Cardiac muscle cell (in vitro differentiated cells and primary cell): ENCODE data around the gene TMUB2. TPM values are rescaled to one million over a fixed set of nuclear protein-coding genes. Genes with fewer than 3 reads are reported as not detected.

ENCODE experiments used
- DNase-seq, 2 donors: peaks; one replicate each; pipeline versions ENCODE4 v3.0.0 to v3.0.0-alpha.2; 2010 to 2017; ENCODE audit warnings: low read depth in 1 of 2, low spot score in 1 of 2
- H3K27ac ChIP-seq: fragments of 200-600 bp; sonication (generic); 2 replicates; pipeline ENCODE4 v1.5.1; 2016
- H3K27me3 ChIP-seq: fragments of 200-600 bp; sonication (generic); 2 replicates; pipeline ENCODE4 v1.6.0; 2016; ENCODE audit warnings: control low read depth
- H3K36me3 ChIP-seq: fragments of 200-600 bp; sonication (generic); 2 replicates; pipeline ENCODE4 v1.5.1; 2016; ENCODE audit warnings: control low read depth
- H3K4me1 ChIP-seq: fragments of 200-600 bp; sonication (generic); 2 replicates; pipeline ENCODE4 v1.8.1; 2017; ENCODE audit warnings: low read depth, mild to moderate bottlenecking, mixed run types
- H3K4me3 ChIP-seq: fragments of 200-600 bp; sonication (generic); 2 replicates; pipeline ENCODE4 v1.5.1; 2016; ENCODE audit warnings: mild to moderate bottlenecking
- H3K9me3 ChIP-seq: fragments of 200-600 bp; sonication (generic); 2 replicates; pipeline ENCODE4 v1.5.1; 2017; ENCODE audit warnings: low read depth, mild to moderate bottlenecking, control low read depth
- polyA plus RNA-seq: library from polyadenylated mRNA; unstranded; fragments of >200 nt; fragmentation: Nextera tagmentation; extraction: Ambion mirVana; gene quantifications from 2 replicates; pipeline ENCODE4 v1.2.1, GENCODE V29; 2016
- total RNA-seq: library from RNA; depleted of rRNA; stranded (reverse); fragments of >200 nt; gene quantifications from 2 replicates; pipeline ENCODE4 v1.2.3, GENCODE V29; 2016
- TF ChIP-seq, protein P1 (sequence below): IDR thresholded peaks from 2 replicates; pipeline ENCODE4 v1.5.1; 2012; ENCODE audit warnings: low read depth, mild to moderate bottlenecking, low read length

The TMUB2 gene
- total and polyA plus RNA-seq, 2 experiments from 2014 or later, result 40.5 to 43.9 TPM

DNA sequence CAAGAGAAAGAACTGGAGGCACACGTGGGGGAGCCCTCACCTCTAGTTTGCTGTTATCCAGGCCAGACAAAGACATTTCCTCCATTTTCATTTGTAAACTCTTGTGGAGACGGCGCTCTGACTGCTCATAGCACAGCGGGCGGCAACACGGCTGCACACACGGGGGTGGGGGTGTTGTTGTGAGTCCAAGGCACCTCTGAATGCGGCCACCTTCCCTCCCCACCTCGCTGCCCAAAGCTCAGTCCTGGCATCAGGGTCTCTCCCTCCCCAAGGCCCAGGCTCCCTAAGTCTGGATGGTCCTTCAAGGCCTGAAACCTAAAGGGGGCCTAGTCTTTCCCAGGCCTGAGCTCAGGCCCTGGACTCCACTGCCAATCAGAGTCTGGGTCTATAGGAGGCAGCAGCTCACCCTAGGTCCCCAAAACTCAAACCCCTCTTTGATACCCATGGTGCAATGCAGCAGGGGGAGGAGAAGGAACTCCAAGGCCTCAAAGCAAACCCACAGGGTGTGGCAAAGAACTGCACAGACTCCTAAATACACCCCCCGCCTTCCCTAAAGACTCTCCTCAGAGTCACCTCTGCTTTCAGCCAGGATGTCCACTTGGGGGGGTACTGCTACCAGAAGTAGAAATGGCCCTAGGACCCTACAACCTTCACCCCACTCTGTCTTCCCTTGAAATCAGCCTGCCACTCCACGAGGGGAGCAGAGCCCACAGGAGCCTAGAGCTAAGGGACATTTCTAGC, 11.4 kb downstream of the TMUB2 start:
- Histone ChIP-seq H3K27ac (peak overlapping the region; percentile 86), H3K36me3 (peaks cover 21% of the 10 kb centered on the region), H3K9me3 (no peaks in the 10 kb centered on the region), H3K27me3 (no peaks in the 10 kb centered on the region), H3K4me1 (peaks cover 6% of the 10 kb centered on the region), H3K4me3 (peak overlapping the region; percentile 61)
- TF ChIP-seq, protein P1, sequence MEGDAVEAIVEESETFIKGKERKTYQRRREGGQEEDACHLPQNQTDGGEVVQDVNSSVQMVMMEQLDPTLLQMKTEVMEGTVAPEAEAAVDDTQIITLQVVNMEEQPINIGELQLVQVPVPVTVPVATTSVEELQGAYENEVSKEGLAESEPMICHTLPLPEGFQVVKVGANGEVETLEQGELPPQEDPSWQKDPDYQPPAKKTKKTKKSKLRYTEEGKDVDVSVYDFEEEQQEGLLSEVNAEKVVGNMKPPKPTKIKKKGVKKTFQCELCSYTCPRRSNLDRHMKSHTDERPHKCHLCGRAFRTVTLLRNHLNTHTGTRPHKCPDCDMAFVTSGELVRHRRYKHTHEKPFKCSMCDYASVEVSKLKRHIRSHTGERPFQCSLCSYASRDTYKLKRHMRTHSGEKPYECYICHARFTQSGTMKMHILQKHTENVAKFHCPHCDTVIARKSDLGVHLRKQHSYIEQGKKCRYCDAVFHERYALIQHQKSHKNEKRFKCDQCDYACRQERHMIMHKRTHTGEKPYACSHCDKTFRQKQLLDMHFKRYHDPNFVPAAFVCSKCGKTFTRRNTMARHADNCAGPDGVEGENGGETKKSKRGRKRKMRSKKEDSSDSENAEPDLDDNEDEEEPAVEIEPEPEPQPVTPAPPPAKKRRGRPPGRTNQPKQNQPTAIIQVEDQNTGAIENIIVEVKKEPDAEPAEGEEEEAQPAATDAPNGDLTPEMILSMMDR, result peak; percentile 13
- DNase-seq, result peak; percentile 31 to 53

DNA sequence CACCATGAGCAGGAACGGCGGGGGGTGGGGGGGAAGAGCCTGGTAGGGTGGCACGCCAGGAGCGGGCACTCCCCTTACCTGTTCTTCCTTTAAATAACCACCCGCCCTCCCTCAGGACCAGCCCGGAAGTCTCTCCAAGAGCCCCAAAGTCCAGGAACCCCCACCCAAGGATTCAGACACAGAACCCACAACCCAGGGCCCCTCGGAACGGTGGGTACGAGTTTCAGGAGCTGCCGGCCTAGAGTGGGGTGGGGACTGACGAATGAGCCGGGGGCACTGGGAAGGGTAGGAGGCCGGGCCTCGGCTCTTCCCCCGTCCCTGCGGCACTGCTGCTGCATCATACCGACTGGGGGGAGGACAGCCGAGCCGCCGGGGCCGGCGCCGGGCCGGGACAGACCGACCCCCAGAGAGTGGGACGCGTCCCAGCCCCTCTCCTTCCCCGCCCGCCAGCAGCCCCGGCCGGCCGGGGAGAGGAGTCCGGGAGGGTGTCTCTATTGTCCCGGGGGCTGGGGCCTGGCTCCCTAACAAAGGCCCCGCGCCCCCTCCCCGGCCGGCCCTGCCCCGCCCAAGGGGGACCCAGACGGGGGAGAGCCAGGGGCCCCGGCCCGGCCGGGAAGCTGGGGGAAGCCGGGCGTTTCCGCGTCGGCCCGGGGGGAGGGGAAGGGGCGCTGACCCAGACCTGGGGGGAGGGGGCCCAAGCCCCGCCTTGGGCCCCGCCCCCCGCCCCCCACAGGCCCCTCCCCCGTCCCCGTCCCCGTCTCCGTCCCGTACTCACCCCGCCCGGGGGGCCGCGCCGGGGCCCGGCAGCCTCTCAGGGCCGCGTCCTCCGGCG, 12.2 kb downstream of the TMUB2 start:
- Histone ChIP-seq H3K27ac (peak overlapping the region; percentile 86), H3K9me3 (no peaks in the 10 kb centered on the region), H3K27me3 (no peaks in the 10 kb centered on the region), H3K36me3 (peaks cover 17% of the 10 kb centered on the region), H3K4me1 (peaks cover 6% of the 10 kb centered on the region), H3K4me3 (peak overlapping the region; percentile 61)
- TF ChIP-seq, protein P1, result no peak
- DNase-seq, result peak; percentile 62 to 81

DNA sequence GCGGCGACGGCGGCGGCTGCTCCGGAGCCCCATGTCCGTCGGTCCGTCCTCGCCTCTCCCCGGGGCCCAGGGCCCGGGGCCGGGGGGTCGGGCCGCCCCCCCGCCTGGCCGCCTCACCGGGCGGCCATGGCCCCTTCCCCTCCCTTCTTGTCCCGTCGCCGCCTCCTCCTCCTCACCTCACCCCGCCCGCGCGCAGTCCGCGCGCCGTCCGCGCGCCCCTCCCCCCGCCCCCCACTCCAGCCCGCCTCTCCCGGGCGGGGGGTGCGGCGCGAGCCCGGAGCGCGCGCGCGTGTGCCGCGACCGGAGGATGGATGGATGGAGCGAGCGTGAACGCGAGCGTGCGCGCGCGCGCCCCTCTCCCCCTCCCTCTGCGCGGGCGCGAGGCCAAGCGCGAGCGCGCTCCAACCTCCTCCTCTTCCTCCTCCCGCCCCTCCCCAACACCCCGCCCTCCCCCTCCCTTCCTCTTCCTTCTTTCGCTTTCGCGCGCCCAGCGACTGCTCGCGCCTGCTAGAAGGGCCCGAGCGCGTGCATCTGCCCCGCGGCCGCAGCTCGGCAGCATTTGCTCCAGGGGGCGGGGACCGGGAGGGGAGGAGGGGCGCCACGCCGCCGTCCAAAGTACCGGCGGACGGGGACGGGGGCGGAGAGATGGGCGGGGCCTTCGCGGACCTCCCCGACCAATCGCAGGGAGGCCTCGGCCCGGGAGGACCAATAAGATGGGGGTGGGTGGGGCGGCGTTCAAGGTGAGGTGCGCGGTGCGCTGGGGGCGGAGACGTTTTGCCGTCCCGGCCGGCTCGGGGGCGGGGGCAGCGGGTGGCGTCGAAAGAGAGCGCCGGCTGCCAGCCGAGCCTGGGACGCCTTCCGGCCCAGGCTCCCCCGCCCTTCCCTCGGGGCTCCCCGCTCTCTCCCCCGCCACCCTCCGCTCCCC, 13.0 kb downstream of the TMUB2 start, which contains the start of gene ATXN7L3:
Gene ATXN7L3, minus strand, starts transcription at position 332 of the 925 bp plus-strand sequence. CDS start 1,814 bp downstream, outside the sequence.
- H3K9me3 ChIP-seq, result no peaks in the 10 kb centered on the region
- DNase-seq, result peak; percentile 98 to 99
- TF ChIP-seq, protein P1, result no peak
- peaks cover 8% of the 10 kb centered on the region for H3K36me3 ChIP-seq
- H3K4me1 ChIP-seq, result peaks cover 6% of the 10 kb centered on the region
- no peaks in the 10 kb centered on the region for H3K27me3 ChIP-seq
- peak within 1 kb of the TSS; percentile 61 for H3K4me3 ChIP-seq
- peak within 1 kb of the TSS; percentile 92 for H3K27ac ChIP-seq

DNA sequence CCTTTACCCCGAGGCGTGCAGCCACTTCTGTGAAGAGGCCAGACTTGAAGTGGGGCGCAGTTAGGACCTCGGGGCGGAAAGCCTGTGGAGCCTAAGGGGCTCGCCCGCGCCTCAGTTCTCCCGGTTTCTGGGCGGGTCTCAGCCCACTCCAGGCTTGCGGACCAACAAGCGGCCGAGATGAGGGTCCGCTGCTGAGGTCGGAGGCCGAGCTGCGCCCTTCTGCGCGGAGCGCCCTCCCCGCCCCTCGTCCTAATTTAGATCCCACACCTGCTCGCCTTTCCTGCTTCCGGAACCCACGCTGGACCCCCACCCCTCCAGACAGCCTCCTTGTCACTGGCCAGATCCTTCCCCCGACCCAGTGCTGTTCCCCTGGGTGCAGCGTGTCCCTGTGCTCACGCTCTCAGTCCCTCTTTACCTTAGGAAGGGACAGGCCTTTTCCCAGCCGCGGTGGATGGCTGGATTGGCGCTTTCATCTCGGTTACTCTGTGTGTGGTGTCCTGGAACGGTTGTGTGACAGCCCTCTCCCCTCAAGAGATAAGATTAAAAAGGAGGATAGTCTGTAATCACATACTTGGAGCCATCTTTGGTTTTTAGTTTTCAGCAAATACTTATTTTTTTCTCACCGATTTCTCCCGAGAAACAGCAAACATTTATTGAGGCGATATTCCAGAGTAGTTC, 13.8 kb downstream of the TMUB2 start:
- peak in 1 of 2 donors; percentile 80 for DNase-seq

More for the DNA sequence above, 13.8 kb downstream of the TMUB2 start:
- peak overlapping the region; percentile 61 for H3K4me3 ChIP-seq
- peaks cover under 1% of the 10 kb centered on the region for H3K36me3 ChIP-seq
- TF ChIP-seq, protein P1, result no peak
- H3K9me3 ChIP-seq, result no peaks in the 10 kb centered on the region
- H3K4me1 ChIP-seq, result peaks cover 6% of the 10 kb centered on the region
- H3K27ac ChIP-seq, result peak overlapping the region; percentile 92
- H3K27me3 ChIP-seq, result no peaks in the 10 kb centered on the region
